H9 (cell line): Measurements from ENCODE around the gene EPHA4. TPM values are rescaled to one million over a fixed set of nuclear protein-coding genes. Genes with fewer than 3 reads are reported as not detected.
A peak's percentile ranks its signal among the peaks of the same experiment; 100 is the strongest.

Experiments
- DNase-seq: peaks from one replicate; pipeline ENCODE4 v3.0.0-alpha.2; 2017
- H2AFZ ChIP-seq: one replicate; pipeline ENCODE4 v1.6.1; 2013; ENCODE audit warnings: mild to moderate bottlenecking, low read length, control low read depth, moderate library complexity
- H2AK5ac ChIP-seq: 2 replicates; pipeline ENCODE4 v1.6.1; 2013; ENCODE audit warnings: low read length, control low read depth, mixed read lengths; ENCODE audit not compliant: insufficient read length
- H2BK120ac ChIP-seq: one replicate; pipeline ENCODE4 v1.6.1; 2013; ENCODE audit warnings: low read depth, mild to moderate bottlenecking, low read length, control low read depth, inconsistent platforms; ENCODE audit not compliant: poor library complexity, severe bottlenecking
- H2BK12ac ChIP-seq: 2 replicates; pipeline ENCODE4 v1.6.1; 2013; ENCODE audit warnings: low read length, control low read depth, mixed read lengths, low read depth; ENCODE audit not compliant: insufficient read length
- H2BK15ac ChIP-seq: 2 replicates; pipeline ENCODE4 v1.6.1; 2013; ENCODE audit warnings: low read depth, low read length, control low read depth
- H2BK20ac ChIP-seq: one replicate; pipeline ENCODE4 v1.6.1; 2013; ENCODE audit warnings: low read depth, mild to moderate bottlenecking, low read length, control low read depth, inconsistent platforms; ENCODE audit not compliant: poor library complexity, severe bottlenecking
- H2BK5ac ChIP-seq: 2 replicates; pipeline ENCODE4 v1.6.1; 2013; ENCODE audit warnings: low read length, control low read depth, mixed read lengths; ENCODE audit not compliant: insufficient read length
- H3K14ac ChIP-seq: 2 replicates; pipeline ENCODE4 v1.6.1; 2013; ENCODE audit warnings: low read length, control low read depth; ENCODE audit not compliant: insufficient read depth
- H3K18ac ChIP-seq: 2 replicates; pipeline ENCODE4 v1.6.1; 2013; ENCODE audit warnings: low read depth, mild to moderate bottlenecking, mixed read lengths, low read length, control low read depth; ENCODE audit not compliant: insufficient read length
- H3K23ac ChIP-seq: 2 replicates; pipeline ENCODE4 v1.6.1; 2013; ENCODE audit warnings: low read length, control low read depth, mixed read lengths, low read depth; ENCODE audit not compliant: insufficient read length
- H3K23me2 ChIP-seq: 2 replicates; pipeline ENCODE4 v1.6.1; 2013; ENCODE audit warnings: low read depth, mild to moderate bottlenecking, mixed read lengths, low read length, control low read depth; ENCODE audit not compliant: insufficient read length, poor library complexity, severe bottlenecking
- H3K27ac ChIP-seq: 2 replicates; pipeline ENCODE4 v1.5.1; 2013; ENCODE audit warnings: low read length, control low read depth, mixed read lengths, low read depth; ENCODE audit not compliant: insufficient read length
- H3K27me3 ChIP-seq: 2 replicates; pipeline ENCODE4 v1.6.1; 2013; ENCODE audit warnings: low read length, control low read depth, inconsistent platforms; ENCODE audit not compliant: insufficient read depth
- H3K4ac ChIP-seq: 2 replicates; pipeline ENCODE4 v1.6.1; 2013; ENCODE audit warnings: low read depth, mild to moderate bottlenecking, control low read depth, inconsistent platforms, low read length, moderate library complexity
- H3K4me1 ChIP-seq: 2 replicates; pipeline ENCODE4 v1.6.1; 2013; ENCODE audit warnings: low read length, control low read depth, inconsistent platforms; ENCODE audit not compliant: insufficient read depth
- H3K4me2 ChIP-seq: 2 replicates; pipeline ENCODE4 v1.6.1; 2013; ENCODE audit warnings: low read length, control low read depth, mixed read lengths; ENCODE audit not compliant: insufficient read length, insufficient read depth
- H3K56ac ChIP-seq: 2 replicates; pipeline ENCODE4 v1.6.1; 2013; ENCODE audit warnings: low read depth, mild to moderate bottlenecking, mixed read lengths, low read length, control low read depth; ENCODE audit not compliant: insufficient read length
- H3K79me1 ChIP-seq: 2 replicates; pipeline ENCODE4 v1.6.1; 2013; ENCODE audit warnings: low read depth, mild to moderate bottlenecking, moderate library complexity, low read length, control low read depth, inconsistent platforms; ENCODE audit not compliant: insufficient read depth, poor library complexity, severe bottlenecking
- H3K79me2 ChIP-seq: 2 replicates; pipeline ENCODE4 v1.6.1; 2013; ENCODE audit warnings: low read length, control low read depth, inconsistent platforms; ENCODE audit not compliant: insufficient read depth
- H3K9ac ChIP-seq: 2 replicates; pipeline ENCODE4 v1.6.1; 2013; ENCODE audit warnings: low read length, control low read depth, mixed read lengths; ENCODE audit not compliant: insufficient read length; ENCODE audit errors: extremely low read depth
- H3K9me3 ChIP-seq: one replicate; pipeline ENCODE4 v1.6.1; 2013; ENCODE audit warnings: low read depth, low read length, inconsistent platforms; ENCODE audit not compliant: control insufficient read depth
- H3T11ph ChIP-seq: one replicate; pipeline ENCODE4 v1.6.1; 2013; ENCODE audit warnings: mild to moderate bottlenecking, low read length, control low read depth, inconsistent platforms
- H4K20me1 ChIP-seq: one replicate; pipeline ENCODE4 v1.6.1; 2013; ENCODE audit not compliant: control insufficient read depth, insufficient read length, insufficient read depth
- H4K5ac ChIP-seq: 2 replicates; pipeline ENCODE4 v1.6.1; 2013; ENCODE audit warnings: low read depth, mild to moderate bottlenecking, mixed read lengths, low read length, control low read depth; ENCODE audit not compliant: insufficient read length
- H4K8ac ChIP-seq: replicated peaks from 2 replicates; pipeline ENCODE4 v1.6.1; 2013; ENCODE audit warnings: low read length, control low read depth, mixed read lengths, low read depth; ENCODE audit not compliant: insufficient read length
- H4K91ac ChIP-seq: 2 replicates; pipeline ENCODE4 v1.6.1; 2013; ENCODE audit warnings: low read depth, mild to moderate bottlenecking, moderate library complexity, mixed read lengths, low read length, control low read depth; ENCODE audit not compliant: insufficient read length
- H3K27ac Mint-ChIP-seq, 3 experiments: 2 replicates in 2 of 3; 3 replicates in 1 of 3; pipeline ENCODE4 v1.8.0; 2020 to 2021; ENCODE audit warnings: mixed read lengths in 3 of 3, mild to moderate bottlenecking in 1 of 3, moderate library complexity in 1 of 3
- H3K27me3 Mint-ChIP-seq: 2 replicates; pipeline ENCODE4 v1.8.0; 2021; ENCODE audit warnings: low read depth, mild to moderate bottlenecking, moderate library complexity, mixed read lengths
- H3K36me3 Mint-ChIP-seq, 3 experiments: 2 replicates in 2 of 3; 3 replicates in 1 of 3; pipeline ENCODE4 v1.8.0; 2020 to 2021; ENCODE audit warnings: low read depth in 3 of 3, mixed read lengths in 3 of 3; ENCODE audit not compliant: insufficient read depth in 1 of 3
- H3K4me1 Mint-ChIP-seq, 2 experiments: 2 replicates each; pipeline ENCODE4 v1.8.0; 2020; ENCODE audit warnings: mixed read lengths in 2 of 2
- H3K4me3 Mint-ChIP-seq, 2 experiments: 2 replicates in 1 of 2; 3 replicates in 1 of 2; pipeline ENCODE4 v1.8.0; 2020 to 2021; ENCODE audit warnings: mild to moderate bottlenecking in 2 of 2, mixed read lengths in 2 of 2, moderate library complexity in 1 of 2
- H3K9me3 Mint-ChIP-seq, 2 experiments: 2 replicates in 1 of 2; 3 replicates in 1 of 2; pipeline ENCODE4 v1.8.0; 2020; ENCODE audit warnings: mild to moderate bottlenecking in 2 of 2, mixed read lengths in 2 of 2, moderate library complexity in 1 of 2
- CTCF ChIP-seq: fragments of 200-600 bp; sonication (generic); conservative IDR thresholded peaks from 3 replicates; pipeline ENCODE4 v1.8.0; 2021; ENCODE audit warnings: antibody characterized with exemption, mild to moderate bottlenecking
- WGBS: extraction: QIAGEN DNeasy Blood & Tissue Kit; methylation state at CpG from one replicate; pipeline ENCODE4 v1.1.7; 2013; ENCODE audit warnings: missing lambda C conversion rate, low lambda C conversion rate, mixed read lengths; ENCODE audit not compliant: insufficient read length; ENCODE audit errors: extremely low coverage; 5-methylcytosine and 5-hydroxymethylcytosine counted together
- total RNA-seq: library from RNA; stranded (reverse); gene quantifications from 2 replicates; pipeline ENCODE4 v1.2.1, GENCODE V29; 2021

Gene EPHA4
- total RNA-seq, 1 experiment from 2014 or later: 25.1 TPM

- Mint-ChIP-seq H3K27ac (no peak overlapping the region), H3K27me3 (peaks cover 3% of the 10 kb centered on the region; the same call in 1 of the 2 replicates), H3K4me3 (no peak overlapping the region), H3K9me3 (peaks cover 3 to 5% of the 10 kb centered on the region in 2 experiments; a peak in 4 of 5 replicates), H3K4me1 (no peaks in the 10 kb centered on the region), H3K36me3 (no peaks in the 10 kb centered on the region; a peak in 1 of 7 replicates)
- Histone ChIP-seq H4K20me1 (no peaks in the 10 kb centered on the region), H3K14ac (no peak overlapping the region), H2BK120ac (no peak overlapping the region), H2AFZ (no peak overlapping the region), H2AK5ac (no peak overlapping the region), H3K4me2 (no peak overlapping the region), H2BK20ac (no peak overlapping the region), H3K27ac (no peak overlapping the region), H3K4ac (no peak overlapping the region), H3K23me2 (no peaks in the 10 kb centered on the region), H2BK15ac (no peak overlapping the region), H3K27me3 (no peaks in the 10 kb centered on the region), H3K4me1 (no peaks in the 10 kb centered on the region), H3K18ac (no peak overlapping the region), H4K8ac (no peak overlapping the region), H4K5ac (no peak overlapping the region), H3K23ac (no peak overlapping the region), H3T11ph (no peak overlapping the region), H2BK5ac (no peak overlapping the region), H2BK12ac (no peak overlapping the region), H3K79me2 (no peaks in the 10 kb centered on the region), H4K91ac (no peak overlapping the region), H3K79me1 (no peaks in the 10 kb centered on the region), H3K56ac (no peak overlapping the region), H3K9me3 (no peaks in the 10 kb centered on the region), H3K9ac (no peak overlapping the region)
- DNase-seq: peak; percentile 35
- WGBS: no CpG with 5 or more reads among the region's 4 CpGs
- peak; percentile 34; the same call in 2 of the 3 replicates for TF ChIP-seq CTCF
These were observed 172.9 kb downstream of the EPHA4 start for GRCh38 chr2:221399183-221399582.
